ENCODE results near the gene FAM13A.

The FAM13A gene

DNA sequence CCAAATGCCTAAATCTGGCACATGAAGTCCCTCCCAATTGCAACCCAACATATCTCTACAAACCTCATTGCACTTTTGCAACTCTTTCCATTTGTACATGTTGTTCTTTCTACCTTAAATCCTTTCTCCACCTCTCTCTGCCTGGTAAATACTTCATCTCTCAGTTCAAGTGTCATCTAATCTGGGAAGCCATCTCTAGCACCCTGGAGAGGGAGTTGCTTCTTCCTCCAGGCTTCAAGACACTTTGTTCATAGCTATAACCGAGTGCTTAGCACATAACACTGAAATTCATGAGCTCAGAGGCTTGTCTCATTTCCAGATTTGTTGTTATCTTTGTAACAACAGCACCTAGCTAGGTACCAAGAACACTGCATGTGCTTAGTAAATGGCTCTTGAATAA is 244.6 kb downstream of the FAM13A start:
- DNase-seq (ENCODE audit: low read depth in 2 of 2) = no peak

DNA sequence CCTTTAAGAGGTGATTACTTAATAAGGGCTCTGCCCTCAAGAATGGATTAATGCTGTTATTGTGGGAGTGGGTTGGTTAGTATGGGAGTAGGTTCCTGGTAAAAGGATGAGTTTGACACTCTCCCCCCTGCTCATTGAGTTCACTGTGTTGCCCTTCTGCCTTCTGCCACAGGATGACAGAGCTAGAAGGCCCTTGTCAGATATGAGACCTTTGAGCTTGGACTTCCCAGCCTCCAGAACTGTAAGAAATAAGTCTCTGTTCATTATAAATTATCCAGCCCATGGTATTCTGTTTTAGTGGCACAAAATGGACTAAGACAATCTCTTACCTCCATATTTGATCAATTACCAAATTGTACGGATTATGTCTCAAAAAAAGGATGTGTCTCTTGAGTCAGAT is 245.1 kb downstream of the FAM13A start:
- no peak for DNase-seq (ENCODE audit: low read depth in 2 of 2)

- DNase-seq (ENCODE audit: low read depth in 2 of 2) = no peak
These were observed 246.7 kb downstream of the FAM13A start for GRCh38 chr4:88810325-88810724.

- DNase-seq (ENCODE audit: low read depth in 2 of 2) = no peak
These were observed 247.3 kb downstream of the FAM13A start for GRCh38 chr4:88809576-88810219.

DNA sequence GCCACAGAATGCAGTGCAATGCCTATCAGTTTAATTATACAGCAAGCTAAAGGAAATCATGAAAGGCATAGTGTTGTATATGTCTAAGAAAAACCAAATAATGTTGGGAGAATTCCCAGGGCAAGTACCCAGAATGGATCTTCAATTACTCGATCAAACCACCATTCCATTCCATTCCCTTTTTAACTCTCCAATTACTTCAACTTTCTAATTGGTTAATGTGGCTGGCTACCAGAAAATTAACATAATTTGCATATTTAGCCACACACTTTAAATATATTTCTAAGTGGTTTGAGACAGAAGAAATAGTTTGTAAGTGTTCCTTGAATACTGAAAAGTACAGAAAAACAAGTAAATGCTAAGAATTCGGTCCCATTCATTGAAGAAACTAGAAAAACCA is 247.9 kb downstream of the FAM13A start:
- DNase-seq (ENCODE audit: low read depth in 2 of 2) = no peak

DNA sequence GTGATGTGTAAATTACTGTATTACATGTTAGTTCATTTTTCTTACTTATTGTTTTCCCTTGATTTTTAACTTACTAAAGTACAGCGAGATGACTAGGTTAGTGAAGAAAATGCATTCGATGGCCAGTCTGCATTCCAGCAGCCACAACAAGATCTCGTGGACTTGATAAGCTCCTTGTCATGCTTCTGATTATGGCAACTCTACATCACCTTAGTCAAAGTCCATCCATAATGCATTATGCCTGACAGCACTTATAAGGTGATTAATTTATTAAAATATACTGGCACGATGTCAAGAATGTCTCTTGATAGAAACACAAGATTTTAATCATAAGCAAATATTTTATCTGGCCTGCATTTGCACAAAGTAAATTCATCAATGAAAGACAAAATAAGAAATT is 249.5 kb downstream of the FAM13A start:
- no peak for DNase-seq (ENCODE audit: low read depth in 2 of 2)

GRCh38 chr4:88804234-88804633 is 252.8 kb downstream of the FAM13A start:
- DNase-seq (ENCODE audit: low read depth in 2 of 2) = no peak

GRCh38 chr4:88803600-88804096 is 253.3 kb downstream of the FAM13A start:
- no peak for DNase-seq (ENCODE audit: low read depth in 2 of 2)

DNA sequence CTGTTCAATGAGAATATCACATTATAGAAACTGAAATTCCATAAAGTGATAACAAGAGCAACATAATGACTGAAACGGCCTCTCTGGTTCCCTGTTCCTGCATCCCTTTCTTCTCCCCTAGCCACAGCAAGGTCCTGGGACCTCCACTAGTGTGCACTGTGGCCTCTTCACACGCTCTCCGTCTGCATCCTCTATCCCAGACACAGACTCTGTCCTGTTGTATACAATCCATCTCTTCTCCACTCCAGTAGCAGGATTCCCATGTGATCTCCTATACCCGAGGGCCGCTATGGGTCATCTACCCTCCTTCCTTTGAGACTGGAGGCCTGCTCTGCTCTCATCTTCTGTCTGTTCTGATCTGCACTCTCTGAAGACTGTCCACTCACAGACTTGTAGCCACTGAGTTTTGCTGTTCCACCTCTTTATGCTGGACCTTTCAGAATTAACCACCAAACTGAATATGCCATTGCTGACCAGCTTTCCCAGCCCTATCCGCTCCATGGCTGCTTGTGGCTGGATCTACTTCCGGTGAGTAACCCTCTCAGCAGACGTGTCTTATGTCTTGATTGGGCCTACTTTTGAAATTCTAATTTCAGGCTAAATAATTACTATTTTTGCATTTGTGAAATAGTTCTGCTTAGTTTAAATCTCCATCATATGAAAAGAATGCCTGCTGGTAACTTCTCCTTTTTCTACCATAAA is 254.2 kb downstream of the FAM13A start:
- DNase-seq (ENCODE audit: low read depth in 2 of 2) = no peak

DNA sequence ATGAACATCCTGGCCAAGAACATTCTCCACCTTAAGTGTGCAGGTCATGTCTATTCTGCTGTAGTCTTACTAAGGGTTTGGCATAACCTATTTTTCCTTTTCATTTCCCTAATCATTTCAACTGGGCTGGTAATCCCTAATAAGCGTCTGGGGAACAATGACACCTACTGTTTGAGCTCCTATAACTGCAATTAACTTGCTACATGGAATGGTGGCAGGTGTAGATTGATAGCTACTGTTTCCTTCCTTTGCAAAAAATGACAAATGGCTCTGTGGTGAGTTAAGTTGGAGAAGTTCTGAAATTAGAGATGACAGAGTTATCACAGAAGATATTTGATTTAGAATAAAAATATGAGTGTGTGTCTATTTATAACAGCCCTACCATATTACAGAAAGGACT is 254.8 kb downstream of the FAM13A start:
- DNase-seq (ENCODE audit: low read depth in 2 of 2) = no peak

DNA sequence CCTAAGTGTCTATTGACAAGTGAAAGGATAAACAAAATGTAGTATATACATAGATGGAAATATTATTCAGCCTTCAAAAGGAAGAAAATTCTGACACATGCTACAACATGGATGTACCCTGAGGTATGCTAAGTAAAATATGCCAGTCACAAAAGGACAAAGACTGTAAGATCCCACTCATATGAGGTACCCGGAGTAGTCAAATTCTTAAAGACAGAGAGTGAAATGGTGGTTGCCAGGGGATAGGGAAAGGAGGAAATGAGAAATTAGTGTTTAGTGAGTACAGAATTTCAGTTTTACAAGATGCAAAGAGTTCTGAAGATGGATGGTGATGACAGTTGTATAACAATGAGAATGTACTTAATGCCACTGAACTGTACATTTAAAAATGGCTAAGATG is 257.1 kb downstream of the FAM13A start:
- no peak for DNase-seq (ENCODE audit: low read depth in 2 of 2)

DNA sequence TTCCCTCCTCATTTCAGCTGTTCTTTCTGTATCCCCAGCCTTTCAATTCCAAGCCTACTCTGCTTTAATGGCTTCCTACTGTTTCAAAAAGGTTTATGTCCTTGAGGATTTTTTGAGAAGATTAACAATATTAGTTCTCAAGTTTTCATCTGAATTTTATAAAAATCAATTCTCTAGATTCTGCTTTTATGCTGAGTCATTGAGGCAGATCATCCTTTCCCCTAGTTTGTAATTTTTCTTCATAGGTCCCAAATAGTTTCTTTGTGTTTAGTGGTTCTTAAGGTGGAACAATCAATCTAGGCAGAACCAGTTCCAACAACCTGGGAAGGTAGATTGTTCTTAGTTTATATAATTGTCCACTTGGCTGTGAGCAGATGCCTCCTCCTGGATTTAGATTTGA is 259.3 kb downstream of the FAM13A start:
- no peak for DNase-seq (ENCODE audit: low read depth in 2 of 2)

GRCh38 chr4:88796545-88796944 is 260.4 kb downstream of the FAM13A start:
- DNase-seq (ENCODE audit: low read depth in 2 of 2) = no peak

- DNase-seq (ENCODE audit: low read depth in 2 of 2) = no peak
These were observed 262.0 kb downstream of the FAM13A start for GRCh38 chr4:88794952-88795351.

- DNase-seq (ENCODE audit: low read depth in 2 of 2) = no peak
These were observed 262.8 kb downstream of the FAM13A start for GRCh38 chr4:88794087-88794690.

DNA sequence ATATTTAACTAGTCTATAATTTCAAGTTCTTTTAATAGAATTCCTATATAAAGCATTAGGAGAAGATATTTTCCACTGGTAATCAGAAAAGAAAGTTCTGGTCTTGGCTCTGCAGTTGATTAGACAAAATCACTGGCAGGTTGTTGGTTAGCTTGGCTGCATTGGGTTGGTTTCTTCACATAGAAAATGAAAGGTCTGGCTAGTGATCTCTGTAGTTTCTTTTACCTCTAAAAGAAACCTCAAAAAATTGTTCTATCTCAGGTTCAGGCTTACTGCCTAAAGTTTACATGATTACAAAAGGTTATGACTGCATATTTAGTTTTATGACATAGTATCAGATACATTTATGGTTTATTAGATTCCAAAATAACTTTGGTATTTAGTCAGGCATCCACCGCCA is 263.5 kb downstream of the FAM13A start:
- DNase-seq (ENCODE audit: low read depth in 2 of 2) = no peak

GRCh38 chr4:88792821-88793220 is 264.2 kb downstream of the FAM13A start:
- DNase-seq (ENCODE audit: low read depth in 2 of 2) = no peak

DNA sequence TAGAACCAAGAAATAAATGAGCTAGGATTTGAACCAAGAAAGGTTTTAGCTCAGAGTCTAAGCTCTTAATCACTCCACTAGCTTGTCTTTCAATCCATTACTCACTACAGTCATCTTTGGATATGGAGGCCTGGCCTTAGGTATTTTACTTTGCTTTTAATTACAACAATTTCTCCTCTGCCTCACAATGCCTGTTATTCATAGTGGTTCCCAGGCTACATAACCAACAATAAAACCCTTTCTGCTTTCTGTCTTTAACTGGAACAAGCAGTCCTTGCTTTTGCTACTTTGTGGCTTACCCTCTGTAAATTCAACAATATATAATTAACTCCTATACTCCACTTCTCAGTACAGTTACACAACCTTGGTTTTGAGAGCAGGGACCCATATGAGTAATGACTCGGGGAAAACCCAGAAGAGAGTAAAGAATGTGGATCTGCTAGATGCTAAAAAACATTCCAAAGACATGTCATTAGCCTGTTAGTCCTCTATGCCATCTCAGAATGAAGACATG is 264.7 kb downstream of the FAM13A start:
- no peak for DNase-seq (ENCODE audit: low read depth in 2 of 2)

GRCh38 chr4:88791274-88791673 is 265.7 kb downstream of the FAM13A start:
- DNase-seq (ENCODE audit: low read depth in 2 of 2) = no peak

- no peak for DNase-seq (ENCODE audit: low read depth in 2 of 2)
These were observed 268.1 kb downstream of the FAM13A start for GRCh38 chr4:88788895-88789294.

DNA sequence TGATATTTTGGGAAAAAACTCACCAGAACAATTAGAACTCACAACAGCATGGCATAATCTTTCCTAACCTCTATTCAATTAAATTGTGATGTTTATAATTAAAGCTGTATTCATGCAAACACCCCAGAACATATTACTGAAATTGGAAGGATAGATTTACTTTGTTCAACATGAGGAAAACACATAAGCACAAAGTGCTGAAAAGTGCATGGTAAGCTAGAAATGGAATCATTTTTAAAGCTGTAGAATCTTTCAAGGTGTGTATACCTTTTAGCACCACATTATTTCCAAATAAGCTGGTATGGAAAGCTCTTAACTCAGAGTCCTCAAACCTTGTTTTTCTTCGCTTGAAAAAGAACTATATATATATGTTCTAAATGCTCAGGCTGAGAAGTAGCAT is 268.6 kb downstream of the FAM13A start:
- DNase-seq (ENCODE audit: low read depth in 2 of 2) = no peak

GRCh38 chr4:88786011-88786410 is 271.0 kb downstream of the FAM13A start:
- DNase-seq (ENCODE audit: low read depth in 2 of 2) = no peak

- DNase-seq (ENCODE audit: low read depth in 2 of 2) = no peak
These were observed 276.6 kb downstream of the FAM13A start for GRCh38 chr4:88780389-88780788.

Data from stimulated activated CD8-positive, alpha-beta memory T cell treated with anti-CD3 and anti-CD28 coated beads, Interleukin-2, amount 100 ng/mL, for 1 hour (primary cell).